ENCODE measurements around the gene ACKR2.

Gene ACKR2

GRCh38 chr3:42809202-42809601 lies at the start of gene ACKR2:
TSS of gene ACKR2 (plus strand) at chr3:42809445. CDS start at chr3:42864503, 55,058 bp downstream.
- no peak for DNase-seq (ENCODE audit: low read depth, low spot score)

- DNase-seq (ENCODE audit: low read depth, low spot score): no peak
Measured at GRCh38 chr3:42762046-42762724, 47.1 kb upstream of the ACKR2 start.

- no peak for DNase-seq (ENCODE audit: low read depth, low spot score)
Measured at GRCh38 chr3:42763021-42763420, 46.2 kb upstream of the ACKR2 start.

GRCh38 chr3:42764115-42764514 lies 45.1 kb upstream of the ACKR2 start:
- DNase-seq (ENCODE audit: low read depth, low spot score): no peak

GRCh38 chr3:42764561-42765295 lies 44.5 kb upstream of the ACKR2 start:
- no peak for DNase-seq (ENCODE audit: low read depth, low spot score)

- no peak for DNase-seq (ENCODE audit: low read depth, low spot score)
Measured at GRCh38 chr3:42769477-42770131, 39.6 kb upstream of the ACKR2 start.

- DNase-seq (ENCODE audit: low read depth, low spot score): no peak
Measured at GRCh38 chr3:42771271-42771670, 38.0 kb upstream of the ACKR2 start.

GRCh38 chr3:42772670-42773408 lies 36.4 kb upstream of the ACKR2 start, which contains the start of gene CCDC13:
TSS of gene CCDC13 (minus strand) at chr3:42773253. CDS start at chr3:42758345, 14,908 bp downstream.
- peak; percentile 83 for DNase-seq (ENCODE audit: low read depth, low spot score)

- DNase-seq (ENCODE audit: low read depth, low spot score): no peak
Measured at GRCh38 chr3:42773409-42773751, 35.9 kb upstream of the ACKR2 start.

GRCh38 chr3:42778644-42779043 lies 30.6 kb upstream of the ACKR2 start:
- no peak for DNase-seq (ENCODE audit: low read depth, low spot score)

GRCh38 chr3:42780398-42780797 lies 28.8 kb upstream of the ACKR2 start:
- DNase-seq (ENCODE audit: low read depth, low spot score): no peak

GRCh38 chr3:42780892-42781700 lies 28.1 kb upstream of the ACKR2 start:
- no peak for DNase-seq (ENCODE audit: low read depth, low spot score)

- DNase-seq (ENCODE audit: low read depth, low spot score): no peak
Measured at GRCh38 chr3:42786212-42786611, 23.0 kb upstream of the ACKR2 start.

- no peak for DNase-seq (ENCODE audit: low read depth, low spot score)
Measured at GRCh38 chr3:42786631-42787030, 22.6 kb upstream of the ACKR2 start.

- DNase-seq (ENCODE audit: low read depth, low spot score): no peak
Measured at GRCh38 chr3:42790714-42791229, 18.5 kb upstream of the ACKR2 start.

- no peak for DNase-seq (ENCODE audit: low read depth, low spot score)
Measured at GRCh38 chr3:42795621-42796181, 13.5 kb upstream of the ACKR2 start.

GRCh38 chr3:42796332-42796885 lies 12.8 kb upstream of the ACKR2 start:
- no peak for DNase-seq (ENCODE audit: low read depth, low spot score)

- DNase-seq (ENCODE audit: low read depth, low spot score): no peak
Measured at GRCh38 chr3:42799376-42799775, 9.9 kb upstream of the ACKR2 start.

- DNase-seq (ENCODE audit: low read depth, low spot score): no peak
Measured at GRCh38 chr3:42800251-42800650, 9.0 kb upstream of the ACKR2 start.

- DNase-seq (ENCODE audit: low read depth, low spot score): no peak
Measured at GRCh38 chr3:42801048-42801620, 8.1 kb upstream of the ACKR2 start.

All from iPS DF 19.7 (cell line).